CD14-positive monocyte (primary cell): ENCODE results near the gene MAPK13. TPM values are rescaled to one million over a fixed set of nuclear protein-coding genes. Genes with fewer than 3 reads are reported as not detected.

ENCODE experiments used
- DNase-seq, 3 donors: peaks; one replicate each; pipeline ENCODE4 v3.0.0-alpha.2; 2011 to 2022
- H2AFZ ChIP-seq: 2 replicates; pipeline ENCODE4 v1.6.0; 2012; ENCODE audit warnings: mild to moderate bottlenecking, low read depth, low read length, inconsistent platforms; ENCODE audit not compliant: insufficient read depth, poor library complexity, severe bottlenecking
- H3K27ac ChIP-seq, 2 donors: 1 replicate in 1 of 2; 2 replicates in 1 of 2; pipeline ENCODE4 v1.5.1; 2012 to 2013; ENCODE audit warnings: low read length in 2 of 2, control low read depth in 1 of 2, inconsistent platforms in 1 of 2, low read depth in 1 of 2, mild to moderate bottlenecking in 1 of 2
- H3K27me3 ChIP-seq, 2 donors: one replicate each; pipeline versions ENCODE4 v1.6.0 to v1.6.1; 2011 to 2013; ENCODE audit warnings: low read length in 2 of 2; ENCODE audit not compliant: control insufficient read depth in 2 of 2, insufficient read depth in 2 of 2
- H3K36me3 ChIP-seq, 2 donors: replicated peaks in 1 of 2; 1 replicate in 1 of 2; 2 replicates in 1 of 2; pipeline versions ENCODE4 v1.5.1 to v1.6.1; 2012 to 2013; ENCODE audit warnings: low read length in 2 of 2, control low read depth in 1 of 2, inconsistent platforms in 1 of 2, mild to moderate bottlenecking in 1 of 2; ENCODE audit not compliant: insufficient read depth in 2 of 2, control insufficient read depth in 1 of 2
- H3K4me1 ChIP-seq, 2 donors: 1 replicate in 1 of 2; 2 replicates in 1 of 2; pipeline versions ENCODE4 v1.5.1 to v1.6.1; 2012 to 2013; ENCODE audit warnings: low read length in 2 of 2, control low read depth in 1 of 2, inconsistent platforms in 1 of 2, mild to moderate bottlenecking in 1 of 2, moderate library complexity in 1 of 2; ENCODE audit not compliant: insufficient read depth in 2 of 2, control insufficient read depth in 1 of 2
- H3K4me2 ChIP-seq: replicated peaks from 2 replicates; pipeline ENCODE3; 2012; ENCODE audit warnings: low read length, moderate library complexity, mild to moderate bottlenecking; ENCODE audit not compliant: poor library complexity, severe bottlenecking; ENCODE audit errors: extremely low read depth
- H3K4me3 ChIP-seq, 3 experiments: fragments of 200-600 bp in 1 of 3; sonication (generic) in 1 of 3; replicated peaks in 1 of 3; 1 replicate in 2 of 3; 2 replicates in 1 of 3; pipeline ENCODE4 v1.5.1; 2011 to 2013; ENCODE audit warnings: low read length in 3 of 3, mild to moderate bottlenecking in 3 of 3, control low read depth in 2 of 3, low read depth in 2 of 3, inconsistent platforms in 1 of 3, moderate library complexity in 1 of 3
- H3K79me2 ChIP-seq: 2 replicates; pipeline ENCODE4 v1.6.0; 2012; ENCODE audit warnings: mild to moderate bottlenecking, control low read depth, inconsistent platforms, low read length, moderate library complexity; ENCODE audit not compliant: insufficient read depth
- H3K9ac ChIP-seq: 2 replicates; pipeline ENCODE4 v1.6.0; 2017; ENCODE audit warnings: low read length, mild to moderate bottlenecking; ENCODE audit not compliant: insufficient read depth, poor library complexity, severe bottlenecking
- H3K9me3 ChIP-seq, 2 donors: replicated peaks in 1 of 2; 1 replicate in 1 of 2; 2 replicates in 1 of 2; pipeline versions ENCODE4 v1.5.1 to v1.6.1; 2012 to 2013; ENCODE audit warnings: low read length in 2 of 2, control low read depth in 1 of 2; ENCODE audit not compliant: control insufficient read depth in 1 of 2, insufficient read depth in 1 of 2
- H4K20me1 ChIP-seq: 2 replicates; pipeline ENCODE4 v1.6.0; 2012; ENCODE audit warnings: mild to moderate bottlenecking, low read length, control low read depth, moderate library complexity; ENCODE audit not compliant: insufficient read depth
- H3K27ac Mint-ChIP-seq, 7 donors: one replicate each; pipeline ENCODE4 v1.8.0; 2020; ENCODE audit warnings: mild to moderate bottlenecking in 7 of 7, mixed read lengths in 7 of 7, moderate library complexity in 6 of 7, inconsistent platforms in 2 of 7
- H3K27me3 Mint-ChIP-seq, 3 donors: one replicate each; pipeline ENCODE4 v1.8.0; 2021 to 2022; ENCODE audit warnings: low read depth in 3 of 3, mild to moderate bottlenecking in 3 of 3, mixed read lengths in 3 of 3, moderate library complexity in 3 of 3, inconsistent platforms in 1 of 3
- H3K36me3 Mint-ChIP-seq, 2 donors: one replicate each; pipeline ENCODE4 v1.8.0; 2020; ENCODE audit warnings: mixed read lengths in 2 of 2, inconsistent platforms in 1 of 2, mild to moderate bottlenecking in 1 of 2
- H3K4me1 Mint-ChIP-seq: one replicate; pipeline ENCODE4 v1.8.0; 2020; ENCODE audit warnings: mild to moderate bottlenecking, mixed read lengths
- H3K4me3 Mint-ChIP-seq, 2 donors: one replicate each; pipeline ENCODE4 v1.8.0; 2020; ENCODE audit warnings: mild to moderate bottlenecking in 2 of 2, mixed read lengths in 2 of 2, moderate library complexity in 1 of 2
- H3K9me3 Mint-ChIP-seq, 7 donors: one replicate each; pipeline ENCODE4 v1.8.0; 2020 to 2022; ENCODE audit warnings: mixed read lengths in 7 of 7, mild to moderate bottlenecking in 6 of 7, moderate library complexity in 6 of 7, inconsistent platforms in 2 of 7
- WGBS: methylation state at CpG from one replicate; pipeline ENCODE4 v1.1.5; 2013; ENCODE audit warnings: missing lambda C conversion rate; ENCODE audit not compliant: insufficient coverage; 5-methylcytosine and 5-hydroxymethylcytosine counted together
- intact Hi-C, 2 donors: fragments of 100-400 bp; cut with micrococcal nuclease; formaldehyde crosslinking; loops; one replicate each; pipeline versions ENCODE4 v1.15.0 to v1.15.1; 2023
- polyA plus RNA-seq, 3 donors: library from polyadenylated mRNA; depleted of rRNA in 1 of 3; unstranded in 2 of 3; stranded (reverse) in 1 of 3; fragments of 300-500 nt in 2 of 3; fragments of >200 nt in 1 of 3; fragmentation: Illumina TruSeq in 2 of 3; gene quantifications; 1 replicate in 2 of 3; 2 replicates in 1 of 3; pipeline ENCODE4 v1.2.3, GENCODE V29; 2012 to 2021
- TF ChIP-seq, protein P1 (sequence below): fragments of 200-600 bp; IDR thresholded peaks from one replicate; pipeline ENCODE4 v1.8.0; 2022; ENCODE audit warnings: antibody characterized with exemption, mild to moderate bottlenecking

MAPK13 gene
- polyA plus RNA-seq, 3 donors = 0.88 to 9.8 (median 2.4) TPM

DNA sequence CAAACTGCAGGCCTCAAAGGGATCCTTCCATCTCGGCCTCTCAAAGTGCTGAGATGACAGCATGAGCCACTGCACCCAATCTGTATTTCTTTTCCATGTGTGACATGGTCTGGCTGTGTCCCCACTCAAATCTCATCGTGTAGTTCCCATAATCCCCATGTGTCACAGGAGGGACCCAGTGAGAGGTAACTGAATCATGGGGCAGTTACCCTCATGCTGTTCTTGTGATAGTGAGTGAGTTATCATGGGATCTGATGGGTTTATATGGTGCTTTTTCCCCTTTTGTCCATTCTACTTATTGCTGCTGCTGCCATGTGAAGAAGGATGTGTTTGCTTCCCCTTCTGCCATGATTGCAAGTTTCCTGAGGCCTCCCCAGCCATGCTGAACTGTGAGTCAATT, 55.9 kb downstream of the MAPK13 start:
- no peak overlapping the region for H2AFZ ChIP-seq
- peak in 2 of 3 donors; percentile 20 to 53 for DNase-seq
- intact Hi-C loops = no loop called here
- no peak overlapping the region for H3K4me3 ChIP-seq
- H3K79me2 ChIP-seq = no peaks in the 10 kb centered on the region
- H4K20me1 ChIP-seq = no peaks in the 10 kb centered on the region
- H3K36me3 ChIP-seq = no peaks in the 10 kb centered on the region
- H3K27me3 Mint-ChIP-seq = peaks cover 1 to 3% (median 2%) of the 10 kb centered on the region in 3 donors
- 100% methylated on average over 1 of the region's 2 CpGs for WGBS
- H3K27me3 ChIP-seq = no peaks in the 10 kb centered on the region
- H3K9me3 ChIP-seq = peaks cover 0 to 7% of the 10 kb centered on the region in 2 donors
- no peak overlapping the region for H3K4me3 Mint-ChIP-seq
- no peak overlapping the region for H3K4me2 ChIP-seq
- no peaks in the 10 kb centered on the region for H3K36me3 Mint-ChIP-seq
- H3K27ac Mint-ChIP-seq = no peak overlapping the region
- H3K27ac ChIP-seq = no peak overlapping the region
- TF ChIP-seq, protein P1, sequence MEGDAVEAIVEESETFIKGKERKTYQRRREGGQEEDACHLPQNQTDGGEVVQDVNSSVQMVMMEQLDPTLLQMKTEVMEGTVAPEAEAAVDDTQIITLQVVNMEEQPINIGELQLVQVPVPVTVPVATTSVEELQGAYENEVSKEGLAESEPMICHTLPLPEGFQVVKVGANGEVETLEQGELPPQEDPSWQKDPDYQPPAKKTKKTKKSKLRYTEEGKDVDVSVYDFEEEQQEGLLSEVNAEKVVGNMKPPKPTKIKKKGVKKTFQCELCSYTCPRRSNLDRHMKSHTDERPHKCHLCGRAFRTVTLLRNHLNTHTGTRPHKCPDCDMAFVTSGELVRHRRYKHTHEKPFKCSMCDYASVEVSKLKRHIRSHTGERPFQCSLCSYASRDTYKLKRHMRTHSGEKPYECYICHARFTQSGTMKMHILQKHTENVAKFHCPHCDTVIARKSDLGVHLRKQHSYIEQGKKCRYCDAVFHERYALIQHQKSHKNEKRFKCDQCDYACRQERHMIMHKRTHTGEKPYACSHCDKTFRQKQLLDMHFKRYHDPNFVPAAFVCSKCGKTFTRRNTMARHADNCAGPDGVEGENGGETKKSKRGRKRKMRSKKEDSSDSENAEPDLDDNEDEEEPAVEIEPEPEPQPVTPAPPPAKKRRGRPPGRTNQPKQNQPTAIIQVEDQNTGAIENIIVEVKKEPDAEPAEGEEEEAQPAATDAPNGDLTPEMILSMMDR = no peak
- peaks cover 11 to 18% of the 10 kb centered on the region in 2 donors for H3K4me1 ChIP-seq
- H3K9me3 Mint-ChIP-seq = peaks cover 0 to 14% (median 5%) of the 10 kb centered on the region in 7 donors
- H3K9ac ChIP-seq = no peak overlapping the region
- peaks cover 19% of the 10 kb centered on the region for H3K4me1 Mint-ChIP-seq

DNA sequence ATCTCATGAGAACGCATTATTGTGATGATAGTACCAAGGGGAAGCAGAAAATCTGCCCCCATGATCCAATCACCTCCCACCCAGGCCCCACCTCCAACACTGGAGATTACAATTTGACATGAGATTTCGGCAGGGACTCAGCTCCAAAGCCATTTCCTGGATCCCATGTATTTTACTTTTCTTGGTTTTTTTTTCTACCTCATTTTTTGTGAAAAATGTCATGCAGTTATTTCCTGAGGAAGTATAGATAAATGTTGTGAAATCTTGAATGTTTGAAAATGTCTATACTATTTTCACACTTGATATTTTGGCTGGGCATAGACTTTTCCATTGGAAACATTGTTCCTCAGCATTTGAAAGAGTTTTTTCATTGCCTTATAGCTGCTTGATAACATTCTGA, 57.1 kb downstream of the MAPK13 start:
- Histone ChIP-seq H3K9ac (no peak overlapping the region), H3K27ac (peak overlapping the region in 1 of 2 donors; percentile 61), H3K79me2 (no peaks in the 10 kb centered on the region), H3K4me2 (peak overlapping the region; percentile 38), H3K36me3 (no peaks in the 10 kb centered on the region), H4K20me1 (no peaks in the 10 kb centered on the region), H3K27me3 (no peaks in the 10 kb centered on the region), H3K4me1 (peaks cover 11 to 18% of the 10 kb centered on the region in 2 donors), H3K9me3 (peaks cover 0 to 7% of the 10 kb centered on the region in 2 donors), H2AFZ (peak overlapping the region; percentile 58), H3K4me3 (peak overlapping the region in 1 of 3 experiments; percentile 28)
- Mint-ChIP-seq H3K27me3 (peaks cover 0 to 1% (median 0%) of the 10 kb centered on the region in 3 donors), H3K36me3 (no peaks in the 10 kb centered on the region), H3K4me3 (peak overlapping the region in 1 of 2 donors; percentile 18), H3K9me3 (peaks cover 0 to 11% (median 5%) of the 10 kb centered on the region in 7 donors), H3K4me1 (peaks cover 19% of the 10 kb centered on the region), H3K27ac (peak overlapping the region; percentile 19 to 81 (median 66))
- no CpG with 5 or more reads among the region's 2 CpGs for WGBS
- TF ChIP-seq, protein P1 = no peak
- DNase-seq = peak in 1 of 3 donors; percentile 29
- intact Hi-C loops = no loop called here

Other genes with a start within 250 kb of the MAPK13 start
- gene SRPK1, start 209.4 kb upstream of the MAPK13 start, polyA plus RNA-seq = 10 to 100 TPM in 2 of 3 donors, 1 to 10 TPM in 1; 7.2 to 24.8 (median 20.5) TPM
- 1 to 10 TPM in 2 of 3 donors, under 1 TPM in 1; 0.52 to 1.7 (median 1.5) TPM for gene SLC26A8, start 105.9 kb upstream of the MAPK13 start, polyA plus RNA-seq
- gene MAPK14, start 102.7 kb upstream of the MAPK13 start, polyA plus RNA-seq = 10 to 100 TPM; 56.6 to 96.6 (median 83.7) TPM
- 1 to 10 TPM; 1.1 to 9.2 (median 1.3) TPM for gene BRPF3, start 66.2 kb downstream of the MAPK13 start, polyA plus RNA-seq
- gene PNPLA1, start 139.5 kb downstream of the MAPK13 start, polyA plus RNA-seq = 1 to 10 TPM; 3.5 to 3.9 (median 3.8) TPM
- gene BNIP5, start 206.4 kb downstream of the MAPK13 start, polyA plus RNA-seq = not detected